ENCODE results near the gene CLPTM1L. TPM values are rescaled to one million over a fixed set of nuclear protein-coding genes. Genes with fewer than 3 reads are reported as not detected.

The CLPTM1L gene
- total and polyA plus RNA-seq, 9 of the 15 experiments (the other 6 are each of a cell fraction or from before 2014, with no cell fraction given): 3.5 to 217 (median 177) TPM

GRCh38 chr5:1325191-1325741 lies 19.6 kb downstream of the CLPTM1L start:
- FAIRE-seq: no peak
- intact Hi-C loops (cut with micrococcal nuclease): no loop called here
- Histone ChIP-seq H2AFZ (ENCODE audit: low read depth, low read length) (no peak overlapping the region), H4K20me1 (replicated peaks; ENCODE audit: control insufficient read depth, insufficient read depth, low read length) (peaks cover 15% of the 10 kb centered on the region), H3K79me2 (ENCODE audit: control insufficient read depth, insufficient read depth, low read length) (0 out of 3 replicates have a peak, but pooled peaks cover 2% of the 10 kb centered on the region), H3K4me3 (no peak overlapping the region), H3K9me1 (ENCODE audit: control insufficient read depth, insufficient read depth, low read length) (no peaks in the 10 kb centered on the region), H3K4me1 (replicated peaks in 1 of 2; ENCODE audit: control insufficient read depth in 2 of 2, insufficient read depth in 2 of 2, low read length in 2 of 2) (peaks cover 0 to 20% of the 10 kb centered on the region in 2 experiments; a peak in 1 of 5 replicates), H3K9ac (ENCODE audit: insufficient read depth in 1 of 2, low read depth in 2 of 2, low read length in 2 of 2) (no peak overlapping the region), H3K36me3 (ENCODE audit: control insufficient read depth, insufficient read depth, low read length) (peaks cover 77% of the 10 kb centered on the region), H3K9me3 (replicated peaks; ENCODE audit: control insufficient read depth, insufficient read depth, low read depth, low read length) (no peaks in the 10 kb centered on the region), H3K27me3 (ENCODE audit: control insufficient read depth in 2 of 2, insufficient read depth in 2 of 2, low read length in 2 of 2) (no peaks in the 10 kb centered on the region), H3K27ac (ENCODE audit: extremely low read depth, low read depth, low read length) (no peak overlapping the region), H3K4me2 (ENCODE audit: insufficient read depth, low read length) (no peak overlapping the region)
- TF ChIP-seq KDM5B (IDR thresholded peaks at IDR 0.05; ENCODE audit: insufficient replicate concordance, low read depth, low read length) (no peak), POLR2G (IDR thresholded peaks at IDR 0.05; ENCODE audit: low read depth, low read length) (peak; percentile 21; the same call in 1 of the 2 replicates)
- no peak for ATAC-seq
- ChIA-PET CTCF (ENCODE audit: low intra/inter-chr PET ratio) (no interaction called here), POLR2A (interaction anchor here (4.7 kb wide), 1 partner anchor 8 kb away, joined by 32 read pairs; no protein-coding TSS in a partner anchor)
- no peak for DNase-seq (ENCODE audit: extremely low read depth in 1 of 4, low spot score in 3 of 4)
- no TSS peak for BruUV-seq (replicated peaks)
- in situ Hi-C loops (cut with MboI): no loop called here
- 86% methylated on average over 16 of the region's 17 CpGs for WGBS (ENCODE audit: insufficient coverage, low coverage, missing lambda C conversion rate)

GRCh38 chr5:1324719-1325190 lies 20.1 kb downstream of the CLPTM1L start:
- Histone ChIP-seq H3K9me3 (replicated peaks; ENCODE audit: control insufficient read depth, insufficient read depth, low read depth, low read length) (no peaks in the 10 kb centered on the region), H3K36me3 (ENCODE audit: control insufficient read depth, insufficient read depth, low read length) (peaks cover 77% of the 10 kb centered on the region), H3K9ac (ENCODE audit: insufficient read depth in 1 of 2, low read depth in 2 of 2, low read length in 2 of 2) (no peak overlapping the region), H3K4me3 (no peak overlapping the region), H2AFZ (ENCODE audit: low read depth, low read length) (no peak overlapping the region), H3K4me1 (replicated peaks in 1 of 2; ENCODE audit: control insufficient read depth in 2 of 2, insufficient read depth in 2 of 2, low read length in 2 of 2) (peaks cover 0 to 20% of the 10 kb centered on the region in 2 experiments; a peak in 1 of 5 replicates), H3K27me3 (ENCODE audit: control insufficient read depth in 2 of 2, insufficient read depth in 2 of 2, low read length in 2 of 2) (no peaks in the 10 kb centered on the region), H4K20me1 (replicated peaks; ENCODE audit: control insufficient read depth, insufficient read depth, low read length) (peaks cover 15% of the 10 kb centered on the region), H3K27ac (ENCODE audit: extremely low read depth, low read depth, low read length) (no peak overlapping the region), H3K79me2 (ENCODE audit: control insufficient read depth, insufficient read depth, low read length) (0 out of 3 replicates have a peak, but pooled peaks cover 2% of the 10 kb centered on the region), H3K4me2 (ENCODE audit: insufficient read depth, low read length) (no peak overlapping the region), H3K9me1 (ENCODE audit: control insufficient read depth, insufficient read depth, low read length) (no peaks in the 10 kb centered on the region)
- ChIA-PET CTCF (ENCODE audit: low intra/inter-chr PET ratio) (no interaction called here), POLR2A (interaction anchor here (4.7 kb wide), 1 partner anchor 7 kb away, joined by 32 read pairs; no protein-coding TSS in a partner anchor)
- 98% methylated on average over 17 of the region's 17 CpGs for WGBS (ENCODE audit: insufficient coverage, low coverage, missing lambda C conversion rate)
- intact Hi-C loops (cut with micrococcal nuclease): no loop called here
- BruUV-seq (replicated peaks): no TSS peak
- no peak for FAIRE-seq
- TF ChIP-seq ZNF347 (CRISPR knock-in tag; IDR thresholded peaks at IDR 0.05; ENCODE audit: low read depth): no peak
- TF ChIP-seq, protein P1, sequence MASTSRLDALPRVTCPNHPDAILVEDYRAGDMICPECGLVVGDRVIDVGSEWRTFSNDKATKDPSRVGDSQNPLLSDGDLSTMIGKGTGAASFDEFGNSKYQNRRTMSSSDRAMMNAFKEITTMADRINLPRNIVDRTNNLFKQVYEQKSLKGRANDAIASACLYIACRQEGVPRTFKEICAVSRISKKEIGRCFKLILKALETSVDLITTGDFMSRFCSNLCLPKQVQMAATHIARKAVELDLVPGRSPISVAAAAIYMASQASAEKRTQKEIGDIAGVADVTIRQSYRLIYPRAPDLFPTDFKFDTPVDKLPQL (IDR thresholded peaks at IDR 0.05; ENCODE audit: extremely low read depth, insufficient read length): no peak
- no peak for DNase-seq (ENCODE audit: extremely low read depth in 1 of 4, low spot score in 3 of 4)
- in situ Hi-C loops (cut with MboI): no loop called here
- ATAC-seq: no peak

All from K562 (cell line).